Chondrocyte (in vitro differentiated cells): ENCODE results near the gene HOXB1. TPM values are rescaled to one million over a fixed set of nuclear protein-coding genes. Genes with fewer than 3 reads are reported as not detected.

Source experiments
- DNase-seq: peaks from one replicate; pipeline ENCODE4 v3.0.0; 2021; ENCODE audit warnings: mixed read lengths, low spot score
- H3K27ac Mint-ChIP-seq: one replicate; pipeline ENCODE4 v1.8.0; 2021; ENCODE audit warnings: mild to moderate bottlenecking, moderate library complexity, mixed read lengths; ENCODE audit not compliant: unreplicated experiment
- H3K27me3 Mint-ChIP-seq: 2 replicates; pipeline ENCODE4 v1.8.0; 2021; ENCODE audit warnings: low read depth, mixed read lengths
- H3K36me3 Mint-ChIP-seq: 2 replicates; pipeline ENCODE4 v1.8.0; 2021; ENCODE audit warnings: low read depth, mixed read lengths
- H3K4me1 Mint-ChIP-seq: 2 replicates; pipeline ENCODE4 v1.8.0; 2021; ENCODE audit warnings: low read depth, mild to moderate bottlenecking, mixed read lengths
- H3K4me3 Mint-ChIP-seq: one replicate; pipeline ENCODE4 v1.8.0; 2021; ENCODE audit warnings: mild to moderate bottlenecking, moderate library complexity, mixed read lengths; ENCODE audit not compliant: unreplicated experiment
- H3K9me3 Mint-ChIP-seq: 2 replicates; pipeline ENCODE4 v1.8.0; 2021; ENCODE audit warnings: low read depth, mixed read lengths
- total RNA-seq: library from RNA; stranded (reverse); gene quantifications from 3 replicates; pipeline ENCODE4 v1.2.1, GENCODE V29; 2021
- TF ChIP-seq, protein P1 (sequence below): fragments of 200-600 bp; sonication (generic); IDR thresholded peaks from 2 replicates; pipeline ENCODE4 v1.5.0; 2021; ENCODE audit warnings: antibody characterized with exemption, mild to moderate bottlenecking, moderate library complexity

Gene HOXB1
- total RNA-seq, 1 donor from 2014 or later = not detected

- Mint-ChIP-seq H3K4me1 (peaks cover 13% of the 10 kb centered on the region), H3K27me3 (peaks cover 40% of the 10 kb centered on the region), H3K36me3 (no peaks in the 10 kb centered on the region), H3K9me3 (no peaks in the 10 kb centered on the region), H3K4me3 (no peak overlapping the region), H3K27ac (no peak overlapping the region)
- no peak for DNase-seq
- TF ChIP-seq, protein P1, sequence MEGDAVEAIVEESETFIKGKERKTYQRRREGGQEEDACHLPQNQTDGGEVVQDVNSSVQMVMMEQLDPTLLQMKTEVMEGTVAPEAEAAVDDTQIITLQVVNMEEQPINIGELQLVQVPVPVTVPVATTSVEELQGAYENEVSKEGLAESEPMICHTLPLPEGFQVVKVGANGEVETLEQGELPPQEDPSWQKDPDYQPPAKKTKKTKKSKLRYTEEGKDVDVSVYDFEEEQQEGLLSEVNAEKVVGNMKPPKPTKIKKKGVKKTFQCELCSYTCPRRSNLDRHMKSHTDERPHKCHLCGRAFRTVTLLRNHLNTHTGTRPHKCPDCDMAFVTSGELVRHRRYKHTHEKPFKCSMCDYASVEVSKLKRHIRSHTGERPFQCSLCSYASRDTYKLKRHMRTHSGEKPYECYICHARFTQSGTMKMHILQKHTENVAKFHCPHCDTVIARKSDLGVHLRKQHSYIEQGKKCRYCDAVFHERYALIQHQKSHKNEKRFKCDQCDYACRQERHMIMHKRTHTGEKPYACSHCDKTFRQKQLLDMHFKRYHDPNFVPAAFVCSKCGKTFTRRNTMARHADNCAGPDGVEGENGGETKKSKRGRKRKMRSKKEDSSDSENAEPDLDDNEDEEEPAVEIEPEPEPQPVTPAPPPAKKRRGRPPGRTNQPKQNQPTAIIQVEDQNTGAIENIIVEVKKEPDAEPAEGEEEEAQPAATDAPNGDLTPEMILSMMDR = no peak
Measured at GRCh38 chr17:48487221-48487620, 43.6 kb downstream of the HOXB1 start.

DNA sequence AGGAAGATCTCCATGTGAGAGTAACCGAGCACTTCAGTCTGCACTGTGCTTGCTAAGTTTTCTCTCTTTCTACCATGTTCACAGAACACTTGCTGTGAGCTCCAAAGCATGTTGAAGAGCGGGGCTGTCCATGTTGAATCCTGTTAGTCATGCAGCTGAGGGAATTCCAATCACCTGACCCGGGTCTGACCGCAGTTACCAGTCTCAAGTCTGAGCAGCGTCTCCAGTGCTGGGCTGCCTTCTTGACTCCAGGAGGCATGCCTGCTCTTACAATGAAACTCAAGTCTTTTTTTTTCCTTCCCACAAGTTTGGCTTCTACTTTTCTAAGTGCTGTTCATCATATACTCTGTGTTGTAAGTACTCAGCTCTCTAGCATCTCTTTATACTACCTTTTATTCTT lies 44.3 kb downstream of the HOXB1 start:
- H3K4me1 Mint-ChIP-seq = peaks cover 13% of the 10 kb centered on the region
- H3K4me3 Mint-ChIP-seq = no peak overlapping the region
- H3K9me3 Mint-ChIP-seq = no peaks in the 10 kb centered on the region
- no peak for DNase-seq
- TF ChIP-seq, protein P1 = no peak
- no peaks in the 10 kb centered on the region for H3K36me3 Mint-ChIP-seq
- H3K27me3 Mint-ChIP-seq = peaks cover 40% of the 10 kb centered on the region
- no peak overlapping the region for H3K27ac Mint-ChIP-seq

DNA sequence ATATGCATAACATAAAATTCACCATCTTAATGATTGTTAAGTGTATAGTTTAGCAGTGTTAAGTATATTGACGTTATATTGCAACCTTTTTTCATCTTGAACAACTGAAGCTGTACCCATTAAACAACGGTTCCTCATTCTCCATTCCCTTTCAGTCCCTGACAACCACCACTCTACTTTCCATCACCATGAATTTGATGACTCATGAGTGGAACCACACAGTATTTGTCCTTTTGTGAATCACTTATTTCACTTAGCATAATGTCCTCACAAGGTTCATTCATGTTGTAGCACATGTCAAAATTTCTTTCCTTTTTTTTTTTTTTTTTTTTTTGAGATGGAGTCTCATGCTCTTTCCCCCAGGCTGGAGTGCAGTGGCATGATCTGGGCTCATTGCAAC lies 46.0 kb downstream of the HOXB1 start:
- TF ChIP-seq, protein P1 = no peak
- no peak overlapping the region for H3K4me3 Mint-ChIP-seq
- no peaks in the 10 kb centered on the region for H3K9me3 Mint-ChIP-seq
- peaks cover 28% of the 10 kb centered on the region for H3K27me3 Mint-ChIP-seq
- H3K27ac Mint-ChIP-seq = no peak overlapping the region
- H3K36me3 Mint-ChIP-seq = no peaks in the 10 kb centered on the region
- DNase-seq = no peak
- H3K4me1 Mint-ChIP-seq = peaks cover 13% of the 10 kb centered on the region

- Mint-ChIP-seq H3K36me3 (no peaks in the 10 kb centered on the region), H3K4me1 (peaks cover 13% of the 10 kb centered on the region), H3K9me3 (no peaks in the 10 kb centered on the region), H3K27me3 (peaks cover 22% of the 10 kb centered on the region), H3K27ac (no peak overlapping the region), H3K4me3 (no peak overlapping the region)
- TF ChIP-seq, protein P1 = no peak
- no peak for DNase-seq
Measured at GRCh38 chr17:48484256-48484655, 46.6 kb downstream of the HOXB1 start.

- Mint-ChIP-seq H3K9me3 (no peaks in the 10 kb centered on the region), H3K27ac (peak overlapping the region; percentile 5), H3K36me3 (no peaks in the 10 kb centered on the region), H3K4me3 (no peak overlapping the region), H3K4me1 (peaks cover 13% of the 10 kb centered on the region), H3K27me3 (peaks cover 21% of the 10 kb centered on the region)
- no peak for DNase-seq
- TF ChIP-seq, protein P1 = no peak
Measured at GRCh38 chr17:48483471-48484131, 47.2 kb downstream of the HOXB1 start.
